Measurements from ENCODE around the gene FUNDC1.
"Not testable (repeated sequence)": the region's sequence is repeated elsewhere in the genome, so short reads cannot be mapped to it uniquely, and the experiment has no call there.

Gene FUNDC1

GRCh38 chrX:44568196-44568595, 25.5 kb upstream of the FUNDC1 start:
- TF ChIP-seq CTCF (conservative IDR thresholded peaks at IDR 0.05; ENCODE audit: low read length), result no peak
- peak; percentile 32 for DNase-seq (ENCODE audit: low read depth)
- no peak overlapping the region for H3K4me3 ChIP-seq (ENCODE audit: low read length)

GRCh38 chrX:44561896-44562295, 19.2 kb upstream of the FUNDC1 start:
- H3K4me3 ChIP-seq (ENCODE audit: low read length); DNase-seq (ENCODE audit: low read depth): not testable (repeated sequence)

- no peak for DNase-seq (ENCODE audit: low read depth)
- no peak for TF ChIP-seq CTCF (conservative IDR thresholded peaks at IDR 0.05; ENCODE audit: low read length)
- H3K4me3 ChIP-seq (ENCODE audit: low read length), result no peak overlapping the region
Observed at GRCh38 chrX:44550563-44550962, 7.9 kb upstream of the FUNDC1 start.

- DNase-seq (ENCODE audit: low read depth); H3K4me3 ChIP-seq (ENCODE audit: low read length): not testable (repeated sequence)
Observed at GRCh38 chrX:44545454-44545853, 2.8 kb upstream of the FUNDC1 start.

GRCh38 chrX:44544036-44544435, 1.4 kb upstream of the FUNDC1 start:
- no peak for DNase-seq (ENCODE audit: low read depth)
- no peak overlapping the region for H3K4me3 ChIP-seq (ENCODE audit: low read length)
- TF ChIP-seq CTCF (conservative IDR thresholded peaks at IDR 0.05; ENCODE audit: low read length), result no peak

- TF ChIP-seq CTCF (conservative IDR thresholded peaks at IDR 0.05; ENCODE audit: low read length), result no peak
- no peak overlapping the region for H3K4me3 ChIP-seq (ENCODE audit: low read length)
- DNase-seq (ENCODE audit: low read depth), result no peak
Observed at GRCh38 chrX:44536198-44536597, 6.5 kb downstream of the FUNDC1 start.

- no peak for DNase-seq (ENCODE audit: low read depth)
- no peak overlapping the region for H3K4me3 ChIP-seq (ENCODE audit: low read length)
- no peak for TF ChIP-seq CTCF (conservative IDR thresholded peaks at IDR 0.05; ENCODE audit: low read length)
Observed at GRCh38 chrX:44529310-44529709, 13.3 kb downstream of the FUNDC1 start.

GRCh38 chrX:44514272-44514671, 28.4 kb downstream of the FUNDC1 start:
- no peak for DNase-seq (ENCODE audit: low read depth)
- TF ChIP-seq CTCF (conservative IDR thresholded peaks at IDR 0.05; ENCODE audit: low read length), result no peak
- no peak overlapping the region for H3K4me3 ChIP-seq (ENCODE audit: low read length)

Measured in AG10803 (cell line).